IMR-90 (cell line): Measurements from ENCODE around the gene FRG2. TPM values are rescaled to one million over a fixed set of nuclear protein-coding genes. Genes with fewer than 3 reads are reported as not detected.

Source experiments
- ATAC-seq: fragments of 200-7000 bp; cut with Tn5 transposase; 2 replicates; pipeline ENCODE4 v1.9.1; 2020; ENCODE audit warnings: low read depth, mild to moderate bottlenecking, moderate library complexity
- BruUV-seq: library from RNA; stranded (reverse); fragments of 400-500 nt; replicated peaks from 2 replicates; lab custom pipeline; 2021; lab: Mats Ljungman, UMichigan
- CTCF ChIA-PET: fragments of 300-600 bp; formaldehyde crosslinking; extraction: SDS; loops from one replicate; lab custom pipeline; 2021; ENCODE audit warnings: antibody characterized with exemption; lab: Yijun Ruan, JAX
- POLR2A ChIA-PET: fragments of 300-600 bp; sonication (Branson Sonifier 250); formaldehyde crosslinking; loops from one replicate; lab custom pipeline; 2022; ENCODE audit warnings: antibody characterized with exemption; ENCODE audit not compliant: unreplicated experiment; lab: Charles Lee
- DNase-seq: peaks from one replicate; pipeline ENCODE4 v3.0.0; 2013
- H2AFZ ChIP-seq: replicated peaks from 2 replicates; pipeline ENCODE3; 2013; ENCODE audit warnings: low read length, mild to moderate bottlenecking; ENCODE audit not compliant: poor library complexity
- H2AK5ac ChIP-seq: 2 replicates; pipeline ENCODE4 v1.6.1; 2013; ENCODE audit warnings: low read depth, low read length, inconsistent platforms
- H2AK9ac ChIP-seq: replicated peaks from 2 replicates; pipeline ENCODE3; 2013; ENCODE audit warnings: mild to moderate bottlenecking, low read depth, low read length, moderate library complexity; ENCODE audit not compliant: poor library complexity
- H2BK120ac ChIP-seq: 2 replicates; pipeline ENCODE4 v1.6.1; 2013; ENCODE audit warnings: low read depth, low read length, inconsistent platforms
- H2BK15ac ChIP-seq: 3 replicates; pipeline ENCODE4 v1.6.1; 2013; ENCODE audit warnings: low read depth, low read length, inconsistent platforms
- H2BK20ac ChIP-seq: 2 replicates; pipeline ENCODE4 v1.6.1; 2013; ENCODE audit warnings: low read depth, mild to moderate bottlenecking, inconsistent platforms, low read length, moderate library complexity
- H2BK5ac ChIP-seq: 2 replicates; pipeline ENCODE4 v1.6.1; 2013; ENCODE audit warnings: mild to moderate bottlenecking, low read depth, low read length, inconsistent platforms; ENCODE audit not compliant: poor library complexity, severe bottlenecking
- H3K14ac ChIP-seq: replicated peaks from 2 replicates; pipeline ENCODE4 v1.6.1; 2013; ENCODE audit warnings: low read depth, low read length, inconsistent platforms
- H3K18ac ChIP-seq: 2 replicates; pipeline ENCODE4 v1.6.1; 2013; ENCODE audit warnings: low read depth, low read length, control low read depth
- H3K23ac ChIP-seq: 2 replicates; pipeline ENCODE4 v1.6.1; 2013; ENCODE audit warnings: low read depth, low read length, inconsistent platforms
- H3K27ac ChIP-seq: 2 replicates; pipeline ENCODE4 v1.5.1; 2013; ENCODE audit warnings: mild to moderate bottlenecking, control low read depth, low read length; ENCODE audit not compliant: insufficient read depth
- H3K27me3 ChIP-seq: 2 replicates; pipeline ENCODE4 v1.6.1; 2013; ENCODE audit warnings: low read length; ENCODE audit not compliant: control insufficient read depth, insufficient read depth
- H3K36me3 ChIP-seq: 2 replicates; pipeline ENCODE4 v1.6.1; 2013; ENCODE audit warnings: low read length, mixed read lengths; ENCODE audit not compliant: control insufficient read depth, insufficient read depth
- H3K4ac ChIP-seq: 2 replicates; pipeline ENCODE4 v1.6.1; 2013; ENCODE audit warnings: low read depth, low read length, inconsistent platforms
- H3K4me1 ChIP-seq: 2 replicates; pipeline ENCODE4 v1.6.1; 2013; ENCODE audit warnings: low read length, mixed read lengths; ENCODE audit not compliant: control insufficient read depth, insufficient read depth
- H3K4me2 ChIP-seq: 2 replicates; pipeline ENCODE4 v1.6.1; 2013; ENCODE audit warnings: low read depth, mild to moderate bottlenecking, control low read depth, low read length, moderate library complexity
- H3K4me3 ChIP-seq: 2 replicates; pipeline ENCODE4 v1.5.1; 2013; ENCODE audit warnings: low read depth, mild to moderate bottlenecking, control low read depth, low read length, moderate library complexity; ENCODE audit not compliant: insufficient read depth
- H3K56ac ChIP-seq: 2 replicates; pipeline ENCODE4 v1.6.1; 2013; ENCODE audit warnings: low read length, inconsistent platforms; ENCODE audit not compliant: insufficient read depth; ENCODE audit errors: extremely low read depth
- H3K79me1 ChIP-seq, 2 experiments: 2 replicates each; pipeline ENCODE4 v1.6.1; 2013; ENCODE audit warnings: low read length in 2 of 2, inconsistent platforms in 1 of 2, low read depth in 1 of 2
- H3K9ac ChIP-seq: 2 replicates; pipeline ENCODE4 v1.6.1; 2013; ENCODE audit warnings: low read depth, low read length, control low read depth
- H3K9me1 ChIP-seq: 2 replicates; pipeline ENCODE4 v1.6.1; 2013; ENCODE audit warnings: low read length, inconsistent platforms; ENCODE audit not compliant: insufficient read depth
- H3K9me3 ChIP-seq: 2 replicates; pipeline ENCODE4 v1.6.1; 2013; ENCODE audit warnings: low read length; ENCODE audit not compliant: control insufficient read depth, insufficient read depth
- H4K20me1 ChIP-seq: 2 replicates; pipeline ENCODE4 v1.6.1; 2013; ENCODE audit warnings: low read length, inconsistent platforms; ENCODE audit not compliant: insufficient read depth
- H4K5ac ChIP-seq: 2 replicates; pipeline ENCODE4 v1.6.1; 2013; ENCODE audit warnings: mild to moderate bottlenecking, low read depth, low read length, control low read depth
- H4K8ac ChIP-seq, 2 experiments: 2 replicates each; pipeline ENCODE4 v1.6.1; 2013; ENCODE audit warnings: low read depth in 2 of 2, low read length in 2 of 2, control low read depth in 1 of 2, inconsistent platforms in 1 of 2
- H4K91ac ChIP-seq: 2 replicates; pipeline ENCODE4 v1.6.1; 2013; ENCODE audit warnings: low read depth, low read length, inconsistent platforms; ENCODE audit not compliant: insufficient read depth
- BHLHE40 ChIP-seq: fragments of 150-350 bp; IDR thresholded peaks from 2 replicates; pipeline ENCODE4 v1.6.1; 2016; ENCODE audit warnings: mild to moderate bottlenecking, low read depth, low read length
- CEBPB ChIP-seq: IDR thresholded peaks from 2 replicates; pipeline ENCODE4 v1.6.1; 2012; ENCODE audit warnings: low read depth, low read length, improper control_type of control experiment
- CHD1 ChIP-seq: IDR thresholded peaks from 2 replicates; pipeline ENCODE4 v1.6.1; 2012; ENCODE audit warnings: low read depth, low read length, improper control_type of control experiment
- FOS ChIP-seq: fragments of 150-350 bp; IDR thresholded peaks from 2 replicates; pipeline ENCODE4 v1.6.1; 2016; ENCODE audit warnings: low read depth, low read length
- MAFK ChIP-seq: IDR thresholded peaks from 2 replicates; pipeline ENCODE4 v1.6.1; 2012; ENCODE audit warnings: low read depth, low read length, improper control_type of control experiment
- MAZ ChIP-seq: IDR thresholded peaks from 2 replicates; pipeline ENCODE4 v1.6.1; 2012; ENCODE audit warnings: low read depth, mild to moderate bottlenecking, low read length, improper control_type of control experiment, moderate library complexity, borderline replicate concordance
- NFE2L2 ChIP-seq: fragments of 150-350 bp; IDR thresholded peaks from 2 replicates; pipeline ENCODE4 v1.6.1; 2016; ENCODE audit warnings: low read depth, mild to moderate bottlenecking, low read length
- POLR2A ChIP-seq: IDR thresholded peaks from 2 replicates; pipeline ENCODE4 v1.6.1; 2012; ENCODE audit warnings: mild to moderate bottlenecking, low read depth, low read length
- RAD21 ChIP-seq: IDR thresholded peaks from 2 replicates; pipeline ENCODE4 v1.6.1; 2012; ENCODE audit warnings: low read length, improper control_type of control experiment
- RCOR1 ChIP-seq: IDR thresholded peaks from 2 replicates; pipeline ENCODE4 v1.6.1; 2012; ENCODE audit warnings: mild to moderate bottlenecking, low read length, improper control_type of control experiment; ENCODE audit not compliant: insufficient replicate concordance
- RFX5 ChIP-seq: IDR thresholded peaks from 2 replicates; pipeline ENCODE4 v1.8.0; 2012; ENCODE audit warnings: low read depth, mild to moderate bottlenecking, low read length, moderate library complexity
- SMC3 ChIP-seq: fragments of 150-350 bp; IDR thresholded peaks from 2 replicates; pipeline ENCODE4 v1.6.1; 2016; ENCODE audit warnings: low read depth, mild to moderate bottlenecking, antibody characterized with exemption, low read length, moderate library complexity
- WGBS, 2 experiments: methylation state at CpG; one replicate each; pipeline versions ENCODE4 v1.1.5 to v1.1.7; 2013; ENCODE audit warnings: missing lambda C conversion rate in 2 of 2; ENCODE audit not compliant: insufficient read length in 1 of 2; ENCODE audit errors: extremely low coverage in 2 of 2; 5-methylcytosine and 5-hydroxymethylcytosine counted together
- dilution Hi-C: fragments of 300-500 bp; cut with HindIII; formaldehyde crosslinking; loops from one replicate; pipeline ENCODE4 v1.14.3; 2018; ENCODE audit warnings: low sequenced_read_pairs; ENCODE audit not compliant: unreplicated experiment
- in situ Hi-C: fragments of 300-500 bp; cut with MboI; formaldehyde crosslinking; loops from 3 replicates; pipeline ENCODE4 v1.14.3; 2019; ENCODE audit warnings: low sequenced_read_pairs, inconsistent platforms, mixed read lengths
- intact Hi-C: fragments of 100-400 bp; cut with micrococcal nuclease; formaldehyde crosslinking; loops from 2 replicates; pipeline ENCODE4 v1.10.0; 2022
- polyA plus RNA-seq, 3 experiments: library from polyadenylated mRNA; depleted of rRNA; stranded (reverse); fragments of >200 nt; gene quantifications; 2 replicates each; pipeline ENCODE4 v1.2.3, GENCODE V29; 2012; ENCODE audit warnings: low replicate concordance in 1 of 3
- total RNA-seq: library from RNA; depleted of rRNA; stranded (reverse); fragments of >200 nt; gene quantifications from 2 replicates; pipeline ENCODE4 v1.2.3, GENCODE V29; 2012
- TF ChIP-seq, protein P1 (sequence below): fragments of 150-350 bp; IDR thresholded peaks from 2 replicates; pipeline ENCODE4 v1.6.1; 2017; ENCODE audit warnings: mild to moderate bottlenecking, antibody characterized with exemption, low read length, low read depth
- TF ChIP-seq, protein P2 (sequence below): conservative IDR thresholded peaks from 2 replicates; pipeline ENCODE4 v1.5.1; 2012; ENCODE audit warnings: mild to moderate bottlenecking, low read depth, low read length, improper control_type of control experiment
- TF ChIP-seq, protein P3 (sequence below): fragments of 150-350 bp; IDR thresholded peaks from 2 replicates; pipeline ENCODE4 v1.6.1; 2016; ENCODE audit warnings: low read depth, mild to moderate bottlenecking, low read length, moderate library complexity, borderline replicate concordance

The FRG2 gene
- total and polyA plus RNA-seq, 2 of the 4 experiments (the other 2 are of a cell fraction) = not detected

DNA sequence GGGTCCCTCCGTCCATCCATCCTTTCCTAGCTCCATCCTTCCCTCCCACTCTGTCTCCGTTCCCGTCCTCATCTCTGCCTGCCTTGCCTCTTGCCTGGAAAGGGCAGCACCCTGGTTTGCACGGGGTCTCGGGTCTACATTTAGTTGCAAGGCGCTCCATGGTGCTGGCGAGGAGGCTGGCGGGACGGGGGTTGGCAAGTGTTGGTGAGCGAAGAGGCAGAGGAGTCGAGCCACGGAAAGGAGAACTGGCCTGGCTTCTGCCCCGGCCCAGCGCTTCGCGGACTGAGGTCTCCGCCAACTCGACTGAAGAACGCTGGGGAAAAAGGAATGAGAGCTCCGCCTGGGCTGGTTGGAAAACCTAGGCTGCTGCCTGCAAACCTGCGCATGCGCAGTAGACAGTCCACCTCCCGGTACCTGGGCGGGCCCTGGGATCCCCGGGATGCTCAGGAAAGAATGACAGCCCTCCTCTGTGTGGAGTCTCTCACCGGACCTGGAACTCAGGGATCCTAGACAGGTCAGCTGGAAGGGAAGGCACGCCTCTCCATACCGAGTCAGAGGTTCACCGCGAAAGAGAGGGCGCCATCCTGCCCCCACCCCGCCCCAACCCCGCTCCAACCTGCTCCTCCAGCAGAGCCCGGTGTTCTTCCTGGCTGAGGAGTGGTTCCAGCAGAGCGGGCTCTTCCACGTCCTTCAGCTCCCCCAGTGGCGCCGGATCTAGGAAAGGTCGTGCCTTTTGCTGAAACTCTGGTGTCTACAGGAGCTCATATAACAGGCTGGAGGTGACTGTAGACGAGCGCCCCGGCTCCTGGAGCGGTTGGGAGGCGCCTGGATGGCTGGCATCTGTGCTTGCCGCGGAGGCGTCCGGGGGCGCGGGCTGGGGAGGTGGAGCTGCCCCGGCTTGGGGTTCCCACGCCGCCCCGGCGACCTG is 6.0 kb downstream of the FRG2 start:
- H3K9me1 ChIP-seq = no peaks in the 10 kb centered on the region
- no peak overlapping the region for H3K4ac ChIP-seq
- ATAC-seq (peak; percentile 50), DNase-seq (peak; percentile 29)
- H3K27me3 ChIP-seq = peaks cover 50% of the 10 kb centered on the region
- no peak overlapping the region for H3K9ac ChIP-seq
- peak overlapping the region; percentile 32 for H2AFZ ChIP-seq
- no peak overlapping the region for H4K8ac ChIP-seq
- no peak overlapping the region for H2BK5ac ChIP-seq
- H3K4me1 ChIP-seq = no peaks in the 10 kb centered on the region
- no peak overlapping the region for H3K27ac ChIP-seq
- H3K4me2 ChIP-seq = peak overlapping the region; percentile 52
- no peak overlapping the region for H2BK120ac ChIP-seq
- no TSS peak for BruUV-seq
- peak overlapping the region; percentile 16; the same call in 1 of the 2 replicates for H3K4me3 ChIP-seq
- no peak overlapping the region; the same call in 1 of the 2 replicates for H3K23ac ChIP-seq
- H4K91ac ChIP-seq = no peak overlapping the region
- no peak overlapping the region for H3K18ac ChIP-seq
- no peaks in the 10 kb centered on the region for H3K36me3 ChIP-seq
- H3K14ac ChIP-seq = no peak overlapping the region
- CTCF ChIA-PET = no interaction called here
- in situ Hi-C loops (no loop called here), intact Hi-C loops (no loop called here), dilution Hi-C loops (no loop called here)
- no peak overlapping the region for H3K56ac ChIP-seq
- no peaks in the 10 kb centered on the region for H3K79me1 ChIP-seq
- no peak overlapping the region for H2AK9ac ChIP-seq
- H2BK20ac ChIP-seq = no peak overlapping the region
- H2BK15ac ChIP-seq = no peak overlapping the region
- H3K9me3 ChIP-seq = peaks cover 7% of the 10 kb centered on the region; the same call in 1 of the 2 replicates
- 3% methylated on average over 5 of the region's 55 CpGs; no CpG with 5 or more reads in 1 of the 2 experiments for WGBS, 2 experiments
- no peak overlapping the region for H2AK5ac ChIP-seq
- POLR2A ChIA-PET = no interaction called here
- no peaks in the 10 kb centered on the region for H4K20me1 ChIP-seq
- H4K5ac ChIP-seq = no peak overlapping the region
- TF ChIP-seq, protein P1, sequence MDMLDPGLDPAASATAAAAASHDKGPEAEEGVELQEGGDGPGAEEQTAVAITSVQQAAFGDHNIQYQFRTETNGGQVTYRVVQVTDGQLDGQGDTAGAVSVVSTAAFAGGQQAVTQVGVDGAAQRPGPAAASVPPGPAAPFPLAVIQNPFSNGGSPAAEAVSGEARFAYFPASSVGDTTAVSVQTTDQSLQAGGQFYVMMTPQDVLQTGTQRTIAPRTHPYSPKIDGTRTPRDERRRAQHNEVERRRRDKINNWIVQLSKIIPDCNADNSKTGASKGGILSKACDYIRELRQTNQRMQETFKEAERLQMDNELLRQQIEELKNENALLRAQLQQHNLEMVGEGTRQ = no peak
- TF ChIP-seq CHD1 = no peak
- TF ChIP-seq CEBPB = no peak
- TF ChIP-seq BHLHE40 = no peak
- no peak for TF ChIP-seq RCOR1
- no peak for TF ChIP-seq RAD21
- TF ChIP-seq NFE2L2 = no peak
- TF ChIP-seq MAFK = no peak
- TF ChIP-seq RFX5 = no peak
- TF ChIP-seq MAZ = no peak
- no peak for TF ChIP-seq FOS
- no peak for TF ChIP-seq SMC3
- TF ChIP-seq POLR2A = no peak
- TF ChIP-seq, protein P2, sequence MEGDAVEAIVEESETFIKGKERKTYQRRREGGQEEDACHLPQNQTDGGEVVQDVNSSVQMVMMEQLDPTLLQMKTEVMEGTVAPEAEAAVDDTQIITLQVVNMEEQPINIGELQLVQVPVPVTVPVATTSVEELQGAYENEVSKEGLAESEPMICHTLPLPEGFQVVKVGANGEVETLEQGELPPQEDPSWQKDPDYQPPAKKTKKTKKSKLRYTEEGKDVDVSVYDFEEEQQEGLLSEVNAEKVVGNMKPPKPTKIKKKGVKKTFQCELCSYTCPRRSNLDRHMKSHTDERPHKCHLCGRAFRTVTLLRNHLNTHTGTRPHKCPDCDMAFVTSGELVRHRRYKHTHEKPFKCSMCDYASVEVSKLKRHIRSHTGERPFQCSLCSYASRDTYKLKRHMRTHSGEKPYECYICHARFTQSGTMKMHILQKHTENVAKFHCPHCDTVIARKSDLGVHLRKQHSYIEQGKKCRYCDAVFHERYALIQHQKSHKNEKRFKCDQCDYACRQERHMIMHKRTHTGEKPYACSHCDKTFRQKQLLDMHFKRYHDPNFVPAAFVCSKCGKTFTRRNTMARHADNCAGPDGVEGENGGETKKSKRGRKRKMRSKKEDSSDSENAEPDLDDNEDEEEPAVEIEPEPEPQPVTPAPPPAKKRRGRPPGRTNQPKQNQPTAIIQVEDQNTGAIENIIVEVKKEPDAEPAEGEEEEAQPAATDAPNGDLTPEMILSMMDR = no peak
- TF ChIP-seq, protein P3, sequence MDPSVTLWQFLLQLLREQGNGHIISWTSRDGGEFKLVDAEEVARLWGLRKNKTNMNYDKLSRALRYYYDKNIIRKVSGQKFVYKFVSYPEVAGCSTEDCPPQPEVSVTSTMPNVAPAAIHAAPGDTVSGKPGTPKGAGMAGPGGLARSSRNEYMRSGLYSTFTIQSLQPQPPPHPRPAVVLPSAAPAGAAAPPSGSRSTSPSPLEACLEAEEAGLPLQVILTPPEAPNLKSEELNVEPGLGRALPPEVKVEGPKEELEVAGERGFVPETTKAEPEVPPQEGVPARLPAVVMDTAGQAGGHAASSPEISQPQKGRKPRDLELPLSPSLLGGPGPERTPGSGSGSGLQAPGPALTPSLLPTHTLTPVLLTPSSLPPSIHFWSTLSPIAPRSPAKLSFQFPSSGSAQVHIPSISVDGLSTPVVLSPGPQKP = no peak
